ENCODE data around the gene UNC93A. TPM values are rescaled to one million over a fixed set of nuclear protein-coding genes. Genes with fewer than 3 reads are reported as not detected.
"Not testable (repeated sequence)": the region's sequence is repeated elsewhere in the genome, so short reads cannot be mapped to it uniquely, and the experiment has no call there.

UNC93A gene
- polyA plus RNA-seq, 2 donors, result 3.6 to 4.7 TPM

GRCh38 chr6:167319856-167320753, 29.0 kb downstream of the UNC93A start:
- 73 to 86% methylated on average over 12 to 31 of the region's 32 CpGs for WGBS, 2 donors
- not testable (repeated sequence) for H3K4me3 ChIP-seq (ENCODE audit: low read depth in 1 of 2, low read length in 2 of 2); H3K27me3 ChIP-seq (ENCODE audit: control insufficient read depth in 1 of 2, insufficient read depth in 2 of 2, low read length in 2 of 2); H3K9me3 ChIP-seq (ENCODE audit: control insufficient read depth in 2 of 2, insufficient read depth in 1 of 2, low read depth in 1 of 2, low read length in 1 of 2); H3K36me3 ChIP-seq (ENCODE audit: control insufficient read depth in 2 of 2, insufficient read depth in 2 of 2, low read length in 1 of 2); H3K27ac ChIP-seq (ENCODE audit: low read depth in 2 of 2, low read length in 1 of 2); H3K4me1 ChIP-seq (ENCODE audit: control insufficient read depth in 2 of 2, insufficient read depth in 2 of 2, low read length in 1 of 2)

GRCh38 chr6:167320754-167321056, 29.6 kb downstream of the UNC93A start:
- not testable (repeated sequence) for H3K27me3 ChIP-seq (ENCODE audit: control insufficient read depth in 1 of 2, insufficient read depth in 2 of 2, low read length in 2 of 2); H3K4me3 ChIP-seq (ENCODE audit: low read depth in 1 of 2, low read length in 2 of 2); H3K4me1 ChIP-seq (ENCODE audit: control insufficient read depth in 2 of 2, insufficient read depth in 2 of 2, low read length in 1 of 2); H3K27ac ChIP-seq (ENCODE audit: low read depth in 2 of 2, low read length in 1 of 2); H3K36me3 ChIP-seq (ENCODE audit: control insufficient read depth in 2 of 2, insufficient read depth in 2 of 2, low read length in 1 of 2); H3K9me3 ChIP-seq (ENCODE audit: control insufficient read depth in 2 of 2, insufficient read depth in 1 of 2, low read depth in 1 of 2, low read length in 1 of 2)
- WGBS, 2 donors, result 71 to 83% methylated on average over 9 to 13 of the region's 13 CpGs

- WGBS, 2 donors, result 80 to 85% methylated on average over 4 to 9 of the region's 9 CpGs
- not testable (repeated sequence) for H3K4me3 ChIP-seq (ENCODE audit: low read depth in 1 of 2, low read length in 2 of 2); H3K27me3 ChIP-seq (ENCODE audit: control insufficient read depth in 1 of 2, insufficient read depth in 2 of 2, low read length in 2 of 2); H3K4me1 ChIP-seq (ENCODE audit: control insufficient read depth in 2 of 2, insufficient read depth in 2 of 2, low read length in 1 of 2); H3K36me3 ChIP-seq (ENCODE audit: control insufficient read depth in 2 of 2, insufficient read depth in 2 of 2, low read length in 1 of 2); H3K27ac ChIP-seq (ENCODE audit: low read depth in 2 of 2, low read length in 1 of 2); H3K9me3 ChIP-seq (ENCODE audit: control insufficient read depth in 2 of 2, insufficient read depth in 1 of 2, low read depth in 1 of 2, low read length in 1 of 2)
These were observed 30.1 kb downstream of the UNC93A start for GRCh38 chr6:167321185-167321584.

GRCh38 chr6:167323111-167323510, 32.0 kb downstream of the UNC93A start:
- Histone ChIP-seq H3K4me1 (ENCODE audit: control insufficient read depth in 2 of 2, insufficient read depth in 2 of 2, low read length in 1 of 2) (no peaks in the 10 kb centered on the region), H3K27ac (ENCODE audit: low read depth in 2 of 2, low read length in 1 of 2) (no peak overlapping the region), H3K36me3 (ENCODE audit: control insufficient read depth in 2 of 2, insufficient read depth in 2 of 2, low read length in 1 of 2) (no peaks in the 10 kb centered on the region), H3K4me3 (ENCODE audit: low read depth in 1 of 2, low read length in 2 of 2) (no peak overlapping the region), H3K9me3 (ENCODE audit: control insufficient read depth in 2 of 2, insufficient read depth in 1 of 2, low read depth in 1 of 2, low read length in 1 of 2) (no peaks in the 10 kb centered on the region), H3K27me3 (ENCODE audit: control insufficient read depth in 1 of 2, insufficient read depth in 2 of 2, low read length in 2 of 2) (no peaks in the 10 kb centered on the region)
- WGBS, 2 donors, result 79 to 89% methylated on average over 7 of the region's 7 CpGs

- H3K27ac ChIP-seq (ENCODE audit: low read depth in 2 of 2, low read length in 1 of 2), result no peak overlapping the region
- H3K4me1 ChIP-seq (ENCODE audit: control insufficient read depth in 2 of 2, insufficient read depth in 2 of 2, low read length in 1 of 2), result no peaks in the 10 kb centered on the region
- H3K4me3 ChIP-seq (ENCODE audit: low read depth in 1 of 2, low read length in 2 of 2), result no peak overlapping the region
- no peaks in the 10 kb centered on the region for H3K27me3 ChIP-seq (ENCODE audit: control insufficient read depth in 1 of 2, insufficient read depth in 2 of 2, low read length in 2 of 2)
- no peaks in the 10 kb centered on the region for H3K36me3 ChIP-seq (ENCODE audit: control insufficient read depth in 2 of 2, insufficient read depth in 2 of 2, low read length in 1 of 2)
- 87 to 89% methylated on average over 10 of the region's 10 CpGs for WGBS, 2 donors
- no peaks in the 10 kb centered on the region for H3K9me3 ChIP-seq (ENCODE audit: control insufficient read depth in 2 of 2, insufficient read depth in 1 of 2, low read depth in 1 of 2, low read length in 1 of 2)
These were observed 33.0 kb downstream of the UNC93A start for GRCh38 chr6:167324111-167324510.

- no peak overlapping the region for H3K4me3 ChIP-seq (ENCODE audit: low read depth in 1 of 2, low read length in 2 of 2)
- WGBS, 2 donors, result 93 to 97% methylated on average over 9 to 13 of the region's 13 CpGs
- no peaks in the 10 kb centered on the region for H3K36me3 ChIP-seq (ENCODE audit: control insufficient read depth in 2 of 2, insufficient read depth in 2 of 2, low read length in 1 of 2)
- no peaks in the 10 kb centered on the region for H3K9me3 ChIP-seq (ENCODE audit: control insufficient read depth in 2 of 2, insufficient read depth in 1 of 2, low read depth in 1 of 2, low read length in 1 of 2)
- H3K27ac ChIP-seq (ENCODE audit: low read depth in 2 of 2, low read length in 1 of 2), result no peak overlapping the region
- no peaks in the 10 kb centered on the region for H3K4me1 ChIP-seq (ENCODE audit: control insufficient read depth in 2 of 2, insufficient read depth in 2 of 2, low read length in 1 of 2)
- H3K27me3 ChIP-seq (ENCODE audit: control insufficient read depth in 1 of 2, insufficient read depth in 2 of 2, low read length in 2 of 2), result no peaks in the 10 kb centered on the region
These were observed 34.7 kb downstream of the UNC93A start for GRCh38 chr6:167325766-167326165.

GRCh38 chr6:167327391-167327790, 36.3 kb downstream of the UNC93A start:
- Histone ChIP-seq H3K36me3 (ENCODE audit: control insufficient read depth in 2 of 2, insufficient read depth in 2 of 2, low read length in 1 of 2) (no peaks in the 10 kb centered on the region), H3K9me3 (ENCODE audit: control insufficient read depth in 2 of 2, insufficient read depth in 1 of 2, low read depth in 1 of 2, low read length in 1 of 2) (no peaks in the 10 kb centered on the region), H3K27ac (ENCODE audit: low read depth in 2 of 2, low read length in 1 of 2) (no peak overlapping the region), H3K27me3 (ENCODE audit: control insufficient read depth in 1 of 2, insufficient read depth in 2 of 2, low read length in 2 of 2) (no peaks in the 10 kb centered on the region), H3K4me1 (ENCODE audit: control insufficient read depth in 2 of 2, insufficient read depth in 2 of 2, low read length in 1 of 2) (no peaks in the 10 kb centered on the region), H3K4me3 (ENCODE audit: low read depth in 1 of 2, low read length in 2 of 2) (no peak overlapping the region)
- WGBS, 2 donors, result 62 to 74% methylated on average over 4 of the region's 4 CpGs

- Histone ChIP-seq H3K9me3 (ENCODE audit: control insufficient read depth in 2 of 2, insufficient read depth in 1 of 2, low read depth in 1 of 2, low read length in 1 of 2) (no peaks in the 10 kb centered on the region), H3K27ac (ENCODE audit: low read depth in 2 of 2, low read length in 1 of 2) (no peak overlapping the region), H3K4me3 (ENCODE audit: low read depth in 1 of 2, low read length in 2 of 2) (no peak overlapping the region), H3K27me3 (ENCODE audit: control insufficient read depth in 1 of 2, insufficient read depth in 2 of 2, low read length in 2 of 2) (no peaks in the 10 kb centered on the region), H3K36me3 (ENCODE audit: control insufficient read depth in 2 of 2, insufficient read depth in 2 of 2, low read length in 1 of 2) (no peaks in the 10 kb centered on the region), H3K4me1 (ENCODE audit: control insufficient read depth in 2 of 2, insufficient read depth in 2 of 2, low read length in 1 of 2) (no peaks in the 10 kb centered on the region)
- 89 to 94% methylated on average over 5 of the region's 5 CpGs for WGBS, 2 donors
These were observed 37.0 kb downstream of the UNC93A start for GRCh38 chr6:167328086-167328485.

- Histone ChIP-seq H3K9me3 (ENCODE audit: control insufficient read depth in 2 of 2, insufficient read depth in 1 of 2, low read depth in 1 of 2, low read length in 1 of 2) (no peaks in the 10 kb centered on the region), H3K27me3 (ENCODE audit: control insufficient read depth in 1 of 2, insufficient read depth in 2 of 2, low read length in 2 of 2) (no peaks in the 10 kb centered on the region), H3K4me1 (ENCODE audit: control insufficient read depth in 2 of 2, insufficient read depth in 2 of 2, low read length in 1 of 2) (no peaks in the 10 kb centered on the region), H3K4me3 (ENCODE audit: low read depth in 1 of 2, low read length in 2 of 2) (no peak overlapping the region), H3K27ac (ENCODE audit: low read depth in 2 of 2, low read length in 1 of 2) (no peak overlapping the region), H3K36me3 (ENCODE audit: control insufficient read depth in 2 of 2, insufficient read depth in 2 of 2, low read length in 1 of 2) (no peaks in the 10 kb centered on the region)
- 68 to 70% methylated on average over 8 of the region's 8 CpGs for WGBS, 2 donors
These were observed 37.9 kb downstream of the UNC93A start for GRCh38 chr6:167329014-167329413.

GRCh38 chr6:167330750-167331149, 39.6 kb downstream of the UNC93A start:
- Histone ChIP-seq H3K4me3 (ENCODE audit: low read depth in 1 of 2, low read length in 2 of 2) (no peak overlapping the region), H3K36me3 (ENCODE audit: control insufficient read depth in 2 of 2, insufficient read depth in 2 of 2, low read length in 1 of 2) (no peaks in the 10 kb centered on the region), H3K9me3 (ENCODE audit: control insufficient read depth in 2 of 2, insufficient read depth in 1 of 2, low read depth in 1 of 2, low read length in 1 of 2) (no peaks in the 10 kb centered on the region), H3K4me1 (ENCODE audit: control insufficient read depth in 2 of 2, insufficient read depth in 2 of 2, low read length in 1 of 2) (no peaks in the 10 kb centered on the region), H3K27ac (ENCODE audit: low read depth in 2 of 2, low read length in 1 of 2) (no peak overlapping the region), H3K27me3 (ENCODE audit: control insufficient read depth in 1 of 2, insufficient read depth in 2 of 2, low read length in 2 of 2) (no peaks in the 10 kb centered on the region)
- 81% methylated on average over 9 of the region's 9 CpGs for WGBS, 2 donors

All from esophagus (tissue), 2 donors.